ENCODE results near the gene TBC1D22A.

DNA sequence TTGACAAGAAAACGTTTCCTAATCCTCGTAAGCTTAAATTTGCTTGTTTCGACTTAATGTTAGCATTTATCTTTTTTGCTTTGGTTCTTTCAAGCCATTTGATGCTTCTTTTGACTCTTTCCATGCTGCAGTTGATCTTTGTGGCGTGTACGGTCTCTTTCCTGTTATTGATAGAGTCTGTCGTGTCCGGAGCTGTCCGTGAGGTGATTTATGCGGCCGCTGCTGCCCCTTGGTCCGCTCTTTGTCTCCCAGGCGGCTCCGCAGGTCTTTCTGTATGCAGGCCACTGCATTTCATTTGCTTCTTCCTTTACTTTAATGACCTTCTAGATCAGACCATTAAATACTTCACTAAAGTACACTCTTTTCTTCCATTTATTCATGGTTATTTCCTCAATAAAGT is 50.3 kb downstream of the TBC1D22A start:
- TF ChIP-seq EP300 (IDR thresholded peaks at IDR 0.05) = no peak
- TF ChIP-seq, protein P1, sequence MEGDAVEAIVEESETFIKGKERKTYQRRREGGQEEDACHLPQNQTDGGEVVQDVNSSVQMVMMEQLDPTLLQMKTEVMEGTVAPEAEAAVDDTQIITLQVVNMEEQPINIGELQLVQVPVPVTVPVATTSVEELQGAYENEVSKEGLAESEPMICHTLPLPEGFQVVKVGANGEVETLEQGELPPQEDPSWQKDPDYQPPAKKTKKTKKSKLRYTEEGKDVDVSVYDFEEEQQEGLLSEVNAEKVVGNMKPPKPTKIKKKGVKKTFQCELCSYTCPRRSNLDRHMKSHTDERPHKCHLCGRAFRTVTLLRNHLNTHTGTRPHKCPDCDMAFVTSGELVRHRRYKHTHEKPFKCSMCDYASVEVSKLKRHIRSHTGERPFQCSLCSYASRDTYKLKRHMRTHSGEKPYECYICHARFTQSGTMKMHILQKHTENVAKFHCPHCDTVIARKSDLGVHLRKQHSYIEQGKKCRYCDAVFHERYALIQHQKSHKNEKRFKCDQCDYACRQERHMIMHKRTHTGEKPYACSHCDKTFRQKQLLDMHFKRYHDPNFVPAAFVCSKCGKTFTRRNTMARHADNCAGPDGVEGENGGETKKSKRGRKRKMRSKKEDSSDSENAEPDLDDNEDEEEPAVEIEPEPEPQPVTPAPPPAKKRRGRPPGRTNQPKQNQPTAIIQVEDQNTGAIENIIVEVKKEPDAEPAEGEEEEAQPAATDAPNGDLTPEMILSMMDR (IDR thresholded peaks at IDR 0.05) = no peak

Measured in ovary (tissue), 3 donors.